PC-9 (cell line): ENCODE data around the gene OSBPL3. TPM values are rescaled to one million over a fixed set of nuclear protein-coding genes. Genes with fewer than 3 reads are reported as not detected.

ENCODE experiments used
- BruUV-seq: library from RNA; stranded (reverse); fragments of 400-500 nt; replicated peaks from 2 replicates; lab custom pipeline; 2021; lab: Mats Ljungman, UMichigan
- CTCF ChIA-PET: fragments of 300-600 bp; sonication (Branson Sonifier 250); formaldehyde crosslinking; loops from one replicate; lab custom pipeline; 2022; ENCODE audit warnings: antibody characterized with exemption; lab: Charles Lee
- POLR2A ChIA-PET: fragments of 300-600 bp; sonication (Branson Sonifier 250); formaldehyde crosslinking; loops from one replicate; lab custom pipeline; 2022; ENCODE audit warnings: antibody characterized with exemption; ENCODE audit not compliant: unreplicated experiment; lab: Charles Lee
- DNase-seq, 2 experiments: peaks; one replicate each; pipeline versions ENCODE4 v3.0.0 to v3.0.0-alpha.2; 2015 to 2022; ENCODE audit warnings: mixed read lengths in 1 of 2
- H2AFZ ChIP-seq: fragments of 200-600 bp; sonication (generic); 2 replicates; pipeline ENCODE4 v1.8.1; 2017; ENCODE audit warnings: antibody characterized with exemption
- H3F3A ChIP-seq: fragments of 200-600 bp; sonication (generic); 2 replicates; pipeline ENCODE4 v1.8.1; 2017; ENCODE audit warnings: antibody characterized with exemption, mild to moderate bottlenecking, low read depth; ENCODE audit not compliant: insufficient read depth
- H3K27ac ChIP-seq: fragments of 200-600 bp; sonication (generic); 2 replicates; pipeline ENCODE4 v1.6.1; 2016; ENCODE audit warnings: mixed run types
- H3K27me3 ChIP-seq: fragments of 200-600 bp; sonication (generic); 2 replicates; pipeline ENCODE4 v1.6.1; 2016; ENCODE audit warnings: low read depth, mixed run types; ENCODE audit not compliant: insufficient read depth
- H3K36me3 ChIP-seq: fragments of 200-600 bp; sonication (generic); 2 replicates; pipeline ENCODE4 v1.6.1; 2016; ENCODE audit warnings: low read depth, mixed run types
- H3K4me1 ChIP-seq: fragments of 200-600 bp; sonication (generic); replicated peaks from 2 replicates; pipeline ENCODE4 v1.6.1; 2016; ENCODE audit warnings: mixed run types; ENCODE audit not compliant: insufficient read depth
- H3K4me2 ChIP-seq: fragments of 200-600 bp; sonication (generic); 2 replicates; pipeline ENCODE4 v1.6.1; 2017; ENCODE audit warnings: mixed run types
- H3K4me3 ChIP-seq: fragments of 200-600 bp; sonication (generic); 2 replicates; pipeline ENCODE4 v1.6.1; 2016; ENCODE audit warnings: mixed run types
- H3K79me2 ChIP-seq: fragments of 200-600 bp; sonication (generic); 2 replicates; pipeline ENCODE4 v1.6.1; 2017; ENCODE audit warnings: low read depth, mixed run types
- H3K9me2 ChIP-seq: fragments of 200-600 bp; sonication (generic); 2 replicates; pipeline ENCODE4 v1.8.1; 2017; ENCODE audit warnings: mild to moderate bottlenecking; ENCODE audit not compliant: insufficient read depth
- H3K9me3 ChIP-seq: fragments of 200-600 bp; sonication (generic); 2 replicates; pipeline ENCODE4 v1.8.1; 2016; ENCODE audit warnings: low read depth; ENCODE audit not compliant: insufficient read depth
- H4K20me1 ChIP-seq: fragments of 200-600 bp; sonication (generic); 2 replicates; pipeline ENCODE4 v1.8.1; 2017; ENCODE audit not compliant: insufficient read depth
- EZH2 ChIP-seq: fragments of 200-600 bp; sonication (generic); IDR thresholded peaks from 2 replicates; pipeline ENCODE4 v1.8.0; 2017; ENCODE audit warnings: antibody characterized with exemption, low read depth
- intact Hi-C: fragments of 100-400 bp; cut with micrococcal nuclease; formaldehyde crosslinking; loops from one replicate; pipeline ENCODE4 v1.10.0; 2022; ENCODE audit not compliant: unreplicated experiment
- total RNA-seq: library from RNA; stranded (reverse); gene quantifications from 2 replicates; pipeline ENCODE4 v1.2.3, GENCODE V29; 2021
- TF ChIP-seq, protein P1 (sequence below): fragments of 200-600 bp; sonication (generic); conservative IDR thresholded peaks from 2 replicates; pipeline ENCODE4 v1.6.1; 2017; ENCODE audit warnings: mixed run types, antibody characterized with exemption, mild to moderate bottlenecking, moderate library complexity

Gene OSBPL3
- total RNA-seq, 1 experiment from 2014 or later = 87.6 TPM

DNA sequence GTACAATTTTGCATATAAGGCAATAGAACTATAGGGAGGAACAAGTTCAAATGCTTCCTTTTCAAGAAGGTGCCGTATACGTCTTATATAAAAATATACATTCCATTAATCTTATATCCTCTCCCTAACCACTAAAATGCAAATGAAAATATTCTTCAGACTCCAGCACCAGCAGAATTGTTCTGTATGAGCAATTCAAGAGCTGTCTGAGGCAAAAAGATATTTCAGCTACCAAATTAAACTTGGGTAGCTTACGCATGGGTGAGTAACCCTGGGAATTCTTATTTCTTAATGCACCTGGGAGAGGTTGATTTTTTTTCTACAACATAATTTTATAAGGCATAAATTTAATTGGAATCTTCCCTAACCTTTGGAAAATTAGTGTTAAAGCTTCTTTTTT lies 180.5 kb downstream of the OSBPL3 start:
- H3K4me2 ChIP-seq = no peak overlapping the region
- no peak overlapping the region for H3K27ac ChIP-seq
- ChIA-PET CTCF (no interaction called here), POLR2A (no interaction called here)
- peaks cover 12% of the 10 kb centered on the region for H3K36me3 ChIP-seq
- TF ChIP-seq, protein P1, sequence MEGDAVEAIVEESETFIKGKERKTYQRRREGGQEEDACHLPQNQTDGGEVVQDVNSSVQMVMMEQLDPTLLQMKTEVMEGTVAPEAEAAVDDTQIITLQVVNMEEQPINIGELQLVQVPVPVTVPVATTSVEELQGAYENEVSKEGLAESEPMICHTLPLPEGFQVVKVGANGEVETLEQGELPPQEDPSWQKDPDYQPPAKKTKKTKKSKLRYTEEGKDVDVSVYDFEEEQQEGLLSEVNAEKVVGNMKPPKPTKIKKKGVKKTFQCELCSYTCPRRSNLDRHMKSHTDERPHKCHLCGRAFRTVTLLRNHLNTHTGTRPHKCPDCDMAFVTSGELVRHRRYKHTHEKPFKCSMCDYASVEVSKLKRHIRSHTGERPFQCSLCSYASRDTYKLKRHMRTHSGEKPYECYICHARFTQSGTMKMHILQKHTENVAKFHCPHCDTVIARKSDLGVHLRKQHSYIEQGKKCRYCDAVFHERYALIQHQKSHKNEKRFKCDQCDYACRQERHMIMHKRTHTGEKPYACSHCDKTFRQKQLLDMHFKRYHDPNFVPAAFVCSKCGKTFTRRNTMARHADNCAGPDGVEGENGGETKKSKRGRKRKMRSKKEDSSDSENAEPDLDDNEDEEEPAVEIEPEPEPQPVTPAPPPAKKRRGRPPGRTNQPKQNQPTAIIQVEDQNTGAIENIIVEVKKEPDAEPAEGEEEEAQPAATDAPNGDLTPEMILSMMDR = no peak
- no peak for TF ChIP-seq EZH2
- H3K27me3 ChIP-seq = no peaks in the 10 kb centered on the region
- no peak overlapping the region for H3K4me3 ChIP-seq
- no peaks in the 10 kb centered on the region for H3K4me1 ChIP-seq
- BruUV-seq = no TSS peak
- no peaks in the 10 kb centered on the region for H4K20me1 ChIP-seq
- DNase-seq = no peak
- no peaks in the 10 kb centered on the region for H3K9me2 ChIP-seq
- H2AFZ ChIP-seq = no peak overlapping the region
- intact Hi-C loops = no loop called here
- H3K79me2 ChIP-seq = no peaks in the 10 kb centered on the region
- H3F3A ChIP-seq = no peaks in the 10 kb centered on the region
- H3K9me3 ChIP-seq = no peaks in the 10 kb centered on the region

DNA sequence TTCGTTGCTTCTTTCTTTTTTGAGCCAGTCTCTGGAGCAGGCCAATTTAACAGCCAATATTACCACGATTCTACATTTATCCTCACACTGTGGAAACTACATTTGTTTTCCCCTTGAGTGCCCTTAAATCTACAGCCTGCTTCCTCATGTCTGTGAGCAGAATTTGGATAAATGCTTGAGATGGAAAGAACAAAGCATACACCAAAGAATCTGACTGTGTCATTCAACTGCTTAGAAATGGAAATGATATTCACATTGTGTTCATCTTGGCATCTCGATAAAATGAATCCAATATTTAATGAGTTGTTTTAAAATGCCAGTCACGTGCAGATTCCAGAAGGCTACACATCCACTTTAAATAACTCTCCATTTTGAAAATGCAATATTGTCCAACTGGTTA lies 181.7 kb downstream of the OSBPL3 start:
- POLR2A ChIA-PET = no interaction called here
- no TSS peak for BruUV-seq
- no peaks in the 10 kb centered on the region for H3K9me2 ChIP-seq
- H3K36me3 ChIP-seq = peaks cover 6% of the 10 kb centered on the region; the same call in 1 of the 2 replicates
- no peaks in the 10 kb centered on the region for H3K27me3 ChIP-seq
- no peaks in the 10 kb centered on the region for H4K20me1 ChIP-seq
- DNase-seq = no peak
- no peaks in the 10 kb centered on the region for H3K4me1 ChIP-seq
- H3F3A ChIP-seq = no peaks in the 10 kb centered on the region
- no peak overlapping the region for H3K4me3 ChIP-seq
- CTCF ChIA-PET = no interaction called here
- TF ChIP-seq EZH2 = no peak
- TF ChIP-seq, protein P1 = no peak
- no peaks in the 10 kb centered on the region for H3K9me3 ChIP-seq
- H2AFZ ChIP-seq = no peak overlapping the region
- no peaks in the 10 kb centered on the region for H3K79me2 ChIP-seq
- intact Hi-C loops = no loop called here
- no peak overlapping the region for H3K27ac ChIP-seq
- no peak overlapping the region for H3K4me2 ChIP-seq

DNA sequence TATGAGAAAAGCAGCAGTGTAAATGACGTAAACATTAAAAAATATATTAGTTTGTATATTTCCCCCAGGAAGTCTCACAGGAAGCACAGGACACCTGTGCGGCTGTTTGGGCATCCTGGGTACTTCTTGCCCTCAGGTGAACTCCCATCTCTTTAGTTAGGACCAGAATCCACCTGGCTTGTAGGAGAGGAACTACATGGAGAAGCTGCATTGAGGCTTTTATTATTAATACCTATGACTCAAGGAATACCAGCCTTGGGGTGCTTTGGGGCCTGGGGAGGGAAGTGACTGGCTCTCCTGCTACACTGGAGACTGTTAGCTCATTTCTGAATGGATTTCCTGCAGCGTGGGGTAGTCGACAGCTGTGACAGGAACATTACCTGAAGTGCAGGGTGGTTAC lies 182.7 kb downstream of the OSBPL3 start:
- no peak overlapping the region for H3K4me2 ChIP-seq
- no peaks in the 10 kb centered on the region for H3K27me3 ChIP-seq
- ChIA-PET CTCF (no interaction called here), POLR2A (no interaction called here)
- H3K9me3 ChIP-seq = no peaks in the 10 kb centered on the region
- TF ChIP-seq, protein P1 = no peak
- TF ChIP-seq EZH2 = no peak
- H3K4me3 ChIP-seq = no peak overlapping the region
- no peak overlapping the region for H3K27ac ChIP-seq
- H3K9me2 ChIP-seq = no peaks in the 10 kb centered on the region
- no peak overlapping the region for H2AFZ ChIP-seq
- H3F3A ChIP-seq = no peaks in the 10 kb centered on the region
- no TSS peak for BruUV-seq
- H3K79me2 ChIP-seq = no peaks in the 10 kb centered on the region
- H3K4me1 ChIP-seq = no peaks in the 10 kb centered on the region
- no peaks in the 10 kb centered on the region; the same call in 1 of the 2 replicates for H3K36me3 ChIP-seq
- DNase-seq = no peak
- intact Hi-C loops = no loop called here
- no peaks in the 10 kb centered on the region for H4K20me1 ChIP-seq
